Activated naive CD4-positive, alpha-beta T cell treated with anti-CD3 and anti-CD28 coated beads, Interleukin-2, amount 50 U/mL, for 72 hours (primary cell): ENCODE data around the gene FAF1. TPM values are rescaled to one million over a fixed set of nuclear protein-coding genes. Genes with fewer than 3 reads are reported as not detected.
A peak's percentile ranks its signal among the peaks of the same experiment; 100 is the strongest.

Experiments used
- ATAC-seq, 2 donors: fragments of 150-1000 bp; cut with Tn5 transposase; 2 replicates each; pipeline ENCODE4 v1.10.0; 2021; ENCODE audit warnings: mild to moderate bottlenecking in 2 of 2, moderate library complexity in 2 of 2
- DNase-seq, 2 donors: peaks; one replicate each; pipeline ENCODE4 v3.0.0; 2021 to 2022; ENCODE audit warnings: low spot score in 2 of 2
- H3K27ac Mint-ChIP-seq, 2 donors: one replicate each; pipeline ENCODE4 v1.8.0; 2022; ENCODE audit warnings: mild to moderate bottlenecking in 2 of 2, mixed read lengths in 2 of 2
- H3K36me3 Mint-ChIP-seq, 2 donors: one replicate each; pipeline ENCODE4 v1.8.0; 2022; ENCODE audit warnings: mixed read lengths in 2 of 2
- H3K9me3 Mint-ChIP-seq, 2 donors: one replicate each; pipeline ENCODE4 v1.8.0; 2022; ENCODE audit warnings: mixed read lengths in 2 of 2
- total RNA-seq, 2 donors: library from RNA; stranded (reverse); gene quantifications; one replicate each; pipeline ENCODE4 v1.2.3, GENCODE V29; 2022

FAF1 gene
- total RNA-seq, 2 donors from 2014 or later: 58.1 to 101 TPM

DNA sequence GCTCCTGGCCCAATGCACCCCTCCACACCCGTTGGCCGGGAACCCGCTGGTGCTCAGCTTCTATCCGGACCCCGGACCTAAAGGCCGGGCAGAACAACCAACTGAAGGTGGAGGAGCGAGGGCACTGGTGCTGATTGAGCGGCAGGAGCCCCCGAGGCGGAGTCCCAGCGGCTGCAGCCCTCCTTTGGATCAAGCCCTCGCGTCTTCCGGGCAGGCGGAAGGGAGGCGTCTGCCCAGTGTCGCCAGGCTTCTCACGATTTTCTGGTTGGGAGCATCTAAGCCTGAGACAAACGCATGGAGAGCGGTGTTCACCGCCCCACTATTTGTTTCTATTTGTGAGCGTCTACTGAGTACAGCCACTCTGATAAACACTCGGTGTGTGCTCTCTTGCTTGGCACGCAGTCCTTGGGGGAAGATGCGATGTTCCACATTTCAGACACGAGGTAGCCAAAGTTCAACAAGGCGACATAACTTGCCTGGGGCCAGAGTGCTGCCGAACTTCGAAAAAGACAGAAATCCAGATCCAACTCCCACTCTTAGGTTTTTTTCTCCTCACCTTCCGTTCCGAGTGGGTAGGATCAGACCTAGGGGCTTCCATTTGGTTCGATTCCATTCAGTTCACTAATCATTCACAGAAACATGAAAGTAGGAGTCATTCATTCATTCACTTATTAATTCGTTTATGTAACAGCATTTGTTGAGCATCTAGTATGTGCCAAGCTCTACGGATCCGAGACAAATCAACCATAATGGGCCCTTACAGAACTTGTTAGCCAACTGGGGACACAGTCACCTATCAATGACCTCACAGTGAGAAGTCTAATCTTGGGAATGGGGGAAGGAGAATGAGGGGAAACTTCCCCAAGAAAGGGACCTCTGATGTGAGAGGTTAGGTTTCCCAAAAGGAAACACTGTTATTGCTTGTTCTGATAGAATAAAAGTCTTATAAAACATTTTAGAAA is 532.0 kb downstream of the FAF1 start:
- Mint-ChIP-seq H3K9me3 (no peaks in the 10 kb centered on the region), H3K36me3 (peaks cover 5 to 24% of the 10 kb centered on the region in 2 donors), H3K27ac (peak overlapping the region in 1 of 2 donors; percentile 86)
- DNase-seq: peak in 1 of 2 donors; percentile 32
- no peak for ATAC-seq

DNA sequence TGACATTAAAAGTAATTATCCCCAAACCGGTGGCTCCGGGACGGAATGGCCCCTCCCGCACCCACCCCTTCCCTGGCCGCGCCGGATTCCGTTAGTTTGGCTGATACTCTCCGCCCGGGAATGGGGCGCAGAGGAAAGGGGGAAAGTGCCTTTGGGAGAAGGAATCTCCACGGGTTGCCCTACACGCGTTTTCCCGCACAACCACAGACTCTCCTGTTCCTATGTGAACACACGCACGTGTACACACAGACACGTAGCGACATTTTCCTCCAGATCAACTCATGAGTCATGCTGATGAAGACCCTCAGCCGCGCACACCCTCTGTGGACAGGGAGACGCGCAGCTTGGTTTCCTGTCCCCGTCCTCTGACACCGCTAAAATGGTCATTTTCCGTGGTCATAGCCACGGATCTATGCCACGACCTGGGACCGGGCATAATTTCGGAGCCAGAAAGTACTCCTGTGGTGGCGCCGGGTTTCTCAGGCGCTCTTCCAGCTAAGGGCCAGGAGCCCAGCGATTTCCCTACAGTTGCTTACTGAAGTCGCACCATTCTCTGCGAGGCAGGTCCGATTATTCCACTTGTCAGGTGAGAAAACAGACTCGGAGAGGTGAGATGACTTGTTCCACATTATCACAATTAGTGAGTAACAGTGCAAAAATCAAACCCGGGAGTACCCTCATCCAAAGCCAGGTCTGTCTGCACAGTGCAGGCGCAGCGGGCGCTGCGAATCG is 532.8 kb downstream of the FAF1 start:
- peak overlapping the region in 1 of 2 donors; percentile 22 for H3K27ac Mint-ChIP-seq
- peaks cover 5 to 24% of the 10 kb centered on the region in 2 donors for H3K36me3 Mint-ChIP-seq
- H3K9me3 Mint-ChIP-seq: no peaks in the 10 kb centered on the region
- ATAC-seq (no peak), DNase-seq (no peak)

DNA sequence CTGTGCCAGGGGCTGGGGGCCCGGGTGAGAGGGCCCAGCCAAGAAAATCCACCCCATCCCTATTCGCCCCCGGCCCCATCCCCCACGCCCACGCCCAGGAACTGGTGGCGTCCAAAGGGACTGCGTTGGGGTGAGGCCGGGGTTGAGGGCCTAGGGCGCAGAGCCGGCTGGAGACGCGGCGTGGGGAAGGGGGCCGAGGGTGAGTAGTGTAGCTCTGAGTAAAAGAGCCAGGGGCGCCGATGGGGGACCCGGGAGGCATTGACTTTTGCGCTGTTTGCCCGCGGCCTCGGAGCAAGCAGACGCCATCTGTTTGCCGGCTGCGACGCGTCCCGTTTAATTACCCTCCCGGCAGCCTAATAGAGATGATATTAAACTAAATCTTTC is 533.4 kb downstream of the FAF1 start:
- ATAC-seq: no peak
- peak overlapping the region in 1 of 2 donors; percentile 55 for H3K27ac Mint-ChIP-seq
- DNase-seq: no peak
- H3K9me3 Mint-ChIP-seq: no peaks in the 10 kb centered on the region
- H3K36me3 Mint-ChIP-seq: peaks cover 5 to 30% of the 10 kb centered on the region in 2 donors

DNA sequence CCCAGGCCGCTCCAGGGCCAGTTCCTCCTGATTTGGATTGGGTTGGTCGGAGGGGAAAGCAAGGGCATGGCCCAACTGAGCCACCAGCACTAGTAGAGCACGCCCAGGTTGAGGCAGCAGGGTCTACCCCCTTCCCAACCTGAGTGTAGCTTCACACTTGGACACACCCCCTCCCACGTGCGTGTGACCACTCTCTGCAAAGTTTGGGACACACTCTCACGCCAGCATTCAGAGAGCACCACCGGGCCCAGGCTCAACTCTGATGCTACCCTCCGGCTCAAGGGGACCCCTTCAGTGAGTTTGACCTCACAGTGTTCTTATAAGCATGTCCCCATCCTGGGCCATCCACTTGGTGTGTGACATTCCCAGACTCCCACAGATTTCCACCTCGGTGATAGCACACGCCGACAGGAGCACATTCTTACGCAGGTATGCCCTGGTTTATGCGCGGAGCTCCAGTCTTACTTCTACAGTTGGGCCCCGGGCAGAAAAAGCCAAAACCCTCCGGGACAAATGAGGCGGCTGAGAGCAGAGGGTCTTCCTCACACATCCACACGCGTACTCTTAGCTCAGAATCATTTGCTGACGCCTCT is 533.9 kb downstream of the FAF1 start:
- no peak for DNase-seq
- Mint-ChIP-seq H3K27ac (peak overlapping the region in 1 of 2 donors; percentile 55), H3K9me3 (no peaks in the 10 kb centered on the region), H3K36me3 (peaks cover 5 to 32% of the 10 kb centered on the region in 2 donors)
- ATAC-seq: no peak

DNA sequence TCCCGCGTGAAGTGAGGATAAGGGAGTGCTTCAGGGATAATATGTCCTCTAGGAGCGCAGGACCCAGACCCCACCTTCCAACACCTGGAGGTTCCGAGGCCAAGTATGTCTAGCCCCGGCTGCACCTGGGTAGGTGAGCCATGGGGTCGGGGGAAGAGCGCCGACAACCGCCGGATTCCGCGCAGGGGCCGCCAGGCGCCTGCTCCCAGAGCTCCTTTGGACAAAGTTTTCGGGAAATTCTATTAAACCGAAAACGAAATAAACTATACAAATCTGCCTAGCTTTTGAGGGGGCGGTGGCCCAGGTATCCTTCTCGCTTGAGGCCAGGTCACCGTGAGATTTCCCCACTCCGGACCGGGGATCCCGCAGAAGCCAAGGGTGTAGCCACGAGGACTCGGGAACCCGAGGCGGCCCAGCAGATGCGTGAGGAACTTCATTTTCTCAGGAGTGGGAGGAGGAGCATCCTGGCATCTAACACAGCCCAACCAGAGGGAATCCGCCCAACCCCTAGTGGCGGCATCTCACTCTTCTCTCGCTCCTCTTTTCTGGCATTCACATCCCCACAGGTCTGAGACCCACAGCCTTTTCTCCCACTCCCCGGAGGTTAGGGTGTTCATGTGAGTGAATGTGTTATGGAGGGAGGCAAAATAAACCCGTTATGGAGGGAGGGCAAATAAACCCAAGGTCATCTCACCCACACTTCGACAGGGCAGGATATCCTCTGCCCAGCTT is 534.5 kb downstream of the FAF1 start:
- Mint-ChIP-seq H3K27ac (peak overlapping the region in 1 of 2 donors; percentile 14), H3K9me3 (no peaks in the 10 kb centered on the region), H3K36me3 (peaks cover 5 to 27% of the 10 kb centered on the region in 2 donors)
- DNase-seq: no peak
- no peak for ATAC-seq

DNA sequence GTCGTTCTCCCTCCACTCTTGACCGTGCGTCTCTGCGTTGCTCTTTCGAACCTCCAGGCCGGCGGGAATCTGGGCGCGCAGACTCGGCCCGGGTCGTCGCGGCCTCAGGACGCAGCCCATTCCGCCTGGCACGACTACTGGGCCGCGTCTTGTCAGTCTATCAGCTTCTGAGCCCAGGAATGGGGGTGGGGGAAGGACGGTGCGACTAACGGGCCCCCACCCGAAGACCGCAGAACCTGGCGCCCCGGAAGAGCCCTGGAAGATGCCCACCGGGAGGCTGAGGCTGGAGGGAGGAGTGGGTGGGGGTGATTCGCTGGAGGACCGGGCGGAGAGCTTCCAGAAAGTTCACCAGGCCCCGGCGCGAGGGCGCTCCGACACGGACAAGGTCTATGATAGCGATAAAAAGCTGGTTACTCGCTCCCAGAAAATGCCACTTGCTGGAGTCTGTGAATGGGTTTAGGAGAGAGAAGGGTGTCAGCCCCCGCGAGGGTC is 535.1 kb downstream of the FAF1 start:
- peak overlapping the region; percentile 2 to 12 for H3K27ac Mint-ChIP-seq
- DNase-seq (no peak), ATAC-seq (no peak)
- peaks cover 5 to 32% of the 10 kb centered on the region in 2 donors for H3K36me3 Mint-ChIP-seq
- no peaks in the 10 kb centered on the region for H3K9me3 Mint-ChIP-seq

DNA sequence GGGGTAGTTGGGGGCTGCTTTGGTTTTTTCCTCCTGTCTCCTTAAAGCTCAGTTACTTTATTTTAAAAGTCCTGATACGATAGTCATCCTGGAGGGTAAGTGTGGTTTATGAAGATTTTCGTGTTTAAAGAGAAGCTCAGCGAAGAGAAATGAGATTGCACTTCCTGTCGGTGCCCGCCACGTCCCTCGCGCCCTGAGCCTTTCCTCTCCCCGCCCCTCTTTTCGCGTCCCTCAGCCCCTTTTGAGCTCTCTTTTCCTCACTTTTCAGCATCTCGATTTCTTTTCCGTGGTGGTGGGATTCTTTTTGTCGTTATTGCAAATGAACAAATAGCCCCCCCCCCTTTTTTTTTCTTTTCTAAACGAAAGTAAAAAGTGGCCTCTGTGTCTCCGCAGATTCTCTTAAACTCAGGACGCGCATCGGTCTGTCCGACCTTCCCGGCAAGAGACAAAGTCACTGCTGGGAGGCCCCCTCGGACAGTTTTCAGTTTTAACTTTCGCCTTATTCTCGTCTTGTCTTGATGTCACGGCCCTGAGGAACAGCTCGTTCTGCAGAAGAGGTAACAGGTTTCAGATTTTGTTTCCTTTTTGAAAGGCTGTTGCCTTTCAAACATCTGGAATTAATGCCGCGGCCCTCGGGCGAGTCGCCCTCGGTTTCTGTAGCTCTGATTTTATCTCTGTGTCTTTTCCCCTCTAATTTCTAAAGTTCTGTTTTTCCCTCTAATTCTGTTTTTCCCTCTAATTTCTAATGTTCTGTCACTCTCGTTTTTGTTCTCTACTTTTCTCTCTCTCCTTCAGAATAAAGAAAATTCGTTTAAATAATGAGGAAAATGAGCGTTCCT is 535.8 kb downstream of the FAF1 start:
- peak; percentile 37 to 49 for ATAC-seq
- Mint-ChIP-seq H3K9me3 (no peaks in the 10 kb centered on the region), H3K27ac (peak overlapping the region; percentile 2 to 66), H3K36me3 (peaks cover 5 to 36% of the 10 kb centered on the region in 2 donors)
- DNase-seq: peak in 1 of 2 donors; percentile 26

DNA sequence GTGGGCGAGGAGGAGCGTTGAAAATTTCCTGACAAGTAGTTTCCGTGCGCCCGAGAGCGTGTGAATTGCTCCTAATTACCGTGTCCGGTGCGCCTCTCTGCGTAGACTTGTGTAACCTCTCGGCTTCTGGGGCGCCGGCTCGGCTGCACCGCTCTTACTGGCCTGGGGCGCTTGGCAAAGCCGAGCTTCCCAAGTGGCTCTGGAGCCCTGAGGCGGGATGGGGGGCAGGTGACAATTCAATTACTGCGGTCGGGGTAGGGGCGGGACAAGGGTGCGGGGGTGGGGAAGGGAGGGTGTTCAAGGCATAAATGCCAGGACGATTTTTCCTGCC is 536.4 kb downstream of the FAF1 start:
- Mint-ChIP-seq H3K27ac (no peak overlapping the region), H3K36me3 (peaks cover 5 to 36% of the 10 kb centered on the region in 2 donors), H3K9me3 (no peaks in the 10 kb centered on the region)
- DNase-seq: peak in 1 of 2 donors; percentile 45
- ATAC-seq: peak; percentile 34 to 60

DNA sequence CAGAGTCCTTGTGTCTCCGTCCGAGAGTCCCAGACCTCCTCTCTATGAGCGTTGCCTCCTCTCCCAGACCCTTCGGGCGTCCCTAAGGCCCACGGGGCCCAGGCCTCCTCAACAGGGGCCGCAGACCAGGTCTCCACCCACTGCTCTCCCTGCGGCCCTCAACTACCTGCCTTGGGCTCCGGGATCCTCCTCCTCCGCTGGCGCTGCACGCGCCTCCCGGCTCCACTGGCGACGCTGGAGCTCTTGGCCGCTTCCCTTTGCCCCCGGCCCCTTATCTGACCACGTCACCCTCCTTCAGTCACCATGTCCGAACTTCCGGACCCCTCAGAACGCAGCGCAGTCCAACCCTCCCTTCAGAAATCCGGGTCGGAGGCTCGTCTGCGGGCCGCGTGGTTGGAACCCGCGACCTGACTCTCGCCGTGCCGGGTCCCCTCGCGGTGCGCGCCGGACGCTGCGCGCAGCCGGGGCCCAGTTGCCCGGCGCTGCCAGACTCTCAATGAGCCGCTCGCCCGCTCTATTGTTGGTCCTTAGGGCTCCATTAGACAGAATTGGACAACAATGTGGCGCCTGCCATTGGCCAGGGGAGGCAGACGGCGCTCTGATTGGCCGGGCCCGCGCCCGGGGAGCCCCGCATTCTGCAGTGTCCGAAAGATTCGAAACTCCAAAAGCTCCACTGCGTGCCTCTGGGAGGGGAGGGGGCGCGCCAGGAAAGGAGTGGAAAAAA is 537.0 kb downstream of the FAF1 start, which contains the start of gene DMRTA2:
TSS of gene DMRTA2 (minus strand) at position 498 of the 724 bp plus-strand sequence. CDS start 1,907 bp downstream, outside the sequence.
- DNase-seq (peak in 1 of 2 donors; percentile 30), ATAC-seq (peak; percentile 9 to 17)
- Mint-ChIP-seq H3K36me3 (peaks cover 5 to 32% of the 10 kb centered on the region in 2 donors), H3K9me3 (no peaks in the 10 kb centered on the region), H3K27ac (peak within 1 kb of the TSS in 1 of 2 donors; percentile 66)

DNA sequence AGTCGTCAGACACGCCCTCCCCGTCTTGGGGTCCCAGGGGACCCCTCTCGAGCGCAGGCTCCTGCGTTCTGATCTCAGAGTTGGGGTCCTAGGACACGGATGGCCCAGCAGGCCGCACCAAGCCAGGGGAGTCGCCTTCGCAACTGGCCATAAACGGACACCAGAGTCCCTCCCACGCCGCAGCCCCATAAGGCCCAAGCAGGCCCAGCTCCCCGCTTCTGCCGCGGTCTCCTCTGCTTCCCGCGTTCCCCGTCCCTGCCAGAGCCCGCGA is 537.5 kb downstream of the FAF1 start:
- DNase-seq (no peak), ATAC-seq (no peak)
- Mint-ChIP-seq H3K9me3 (no peaks in the 10 kb centered on the region), H3K27ac (no peak overlapping the region), H3K36me3 (peaks cover 5 to 28% of the 10 kb centered on the region in 2 donors)

DNA sequence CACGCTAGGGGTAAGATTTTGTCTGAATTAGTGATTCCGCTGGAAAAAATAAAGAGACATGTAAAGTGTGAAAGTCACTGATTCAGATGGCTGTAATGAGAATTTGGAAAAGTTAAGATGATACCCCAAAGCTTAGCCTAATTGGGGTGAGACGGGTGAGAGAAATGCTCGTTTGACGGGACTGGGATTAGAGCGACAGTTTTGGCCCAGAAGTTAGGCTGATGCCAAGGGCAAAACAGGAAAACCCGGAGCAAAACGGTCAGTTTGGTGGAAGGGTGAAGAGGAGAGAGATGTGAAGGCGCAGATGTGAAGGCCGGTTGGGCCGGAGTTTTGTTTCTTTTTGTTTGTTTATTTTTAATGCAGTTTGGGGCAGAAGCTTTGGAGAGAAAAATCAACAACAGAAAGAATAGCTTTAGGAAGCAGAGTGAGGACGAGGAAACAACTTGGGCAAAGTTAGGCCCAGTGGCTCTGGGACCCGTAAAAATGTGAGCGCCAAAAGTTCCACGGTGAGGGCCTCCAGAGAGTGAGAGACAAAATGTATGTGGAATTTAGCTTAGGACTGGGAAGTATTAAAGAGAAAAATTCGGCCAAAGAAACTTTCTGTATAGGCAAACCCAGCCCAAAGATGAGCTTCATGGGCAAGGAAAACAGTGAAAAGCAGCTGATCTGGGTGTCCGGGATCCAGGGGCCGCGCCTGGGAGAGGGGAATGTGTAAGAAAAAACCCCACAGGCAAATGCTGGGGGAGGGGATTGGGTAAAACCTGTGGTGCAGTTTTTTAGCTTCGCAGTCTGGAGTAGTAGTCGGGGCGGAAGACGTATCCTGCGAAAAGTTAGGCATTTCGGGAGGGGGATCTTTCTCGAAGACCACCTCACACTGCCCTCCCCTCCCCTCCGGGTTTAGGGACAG is 538.0 kb downstream of the FAF1 start:
- H3K27ac Mint-ChIP-seq: peak overlapping the region in 1 of 2 donors; percentile 53

DNA sequence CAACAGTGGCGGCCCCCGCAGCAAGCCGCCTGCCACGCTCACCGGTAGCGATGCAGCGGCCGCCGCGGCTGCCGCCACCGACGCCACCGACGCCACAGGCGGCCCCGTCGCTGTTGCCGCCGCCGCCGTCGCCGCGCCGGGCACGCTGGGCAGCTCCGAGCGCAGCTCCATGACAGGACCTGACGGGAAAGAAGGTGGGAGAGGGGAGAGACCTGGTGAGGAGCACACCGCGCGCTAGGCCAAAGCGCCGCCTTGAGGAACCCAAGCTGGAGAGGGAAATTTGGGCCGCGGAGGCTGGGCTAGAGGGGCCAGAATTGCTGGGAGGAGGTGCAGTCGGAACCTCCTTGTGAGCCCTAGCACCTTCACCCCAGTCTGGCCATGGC is 538.7 kb downstream of the FAF1 start:
- Mint-ChIP-seq H3K27ac (no peak overlapping the region), H3K36me3 (peaks cover 5 to 33% of the 10 kb centered on the region in 2 donors), H3K9me3 (no peaks in the 10 kb centered on the region)
- no peak for ATAC-seq
- DNase-seq: no peak

More for the DNA sequence above, 538.0 kb downstream of the FAF1 start:
- DNase-seq: no peak
- Mint-ChIP-seq H3K36me3 (peaks cover 5 to 28% of the 10 kb centered on the region in 2 donors), H3K9me3 (no peaks in the 10 kb centered on the region)
- ATAC-seq: no peak

DNA sequence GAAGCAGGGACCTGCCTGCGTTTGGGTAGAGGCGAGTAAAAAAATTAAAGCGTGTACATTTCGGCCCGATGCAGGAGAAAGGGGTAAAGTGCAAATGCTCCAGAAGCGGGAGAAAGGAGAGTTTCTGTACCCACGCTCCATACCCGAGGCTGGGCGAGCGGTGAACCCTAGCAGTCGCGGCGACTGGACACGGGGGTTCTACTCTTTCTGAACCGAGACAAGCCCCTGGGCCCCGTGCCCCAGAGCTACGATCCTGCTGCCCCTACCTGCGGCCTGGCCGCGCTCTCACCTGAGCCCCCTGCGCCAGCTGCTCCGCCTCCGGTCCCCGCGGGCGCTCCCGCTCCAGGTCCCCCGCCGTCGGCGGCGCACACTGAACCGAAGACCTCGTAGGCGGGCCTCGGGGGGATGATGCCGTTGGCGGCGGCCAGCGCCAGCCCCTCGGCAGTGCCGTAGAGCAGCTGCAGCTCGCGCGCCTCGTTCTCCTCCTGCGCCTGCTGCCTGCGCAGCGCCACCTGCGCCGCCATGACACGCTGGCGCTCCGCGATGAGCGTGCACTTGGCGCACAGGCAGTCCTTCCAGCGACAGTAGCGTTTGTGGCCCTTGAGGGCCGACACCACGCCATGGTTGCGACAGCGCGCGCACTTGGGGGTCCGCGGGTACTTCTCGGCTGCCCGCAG is 539.2 kb downstream of the FAF1 start:
- DNase-seq: peak in 1 of 2 donors; percentile 40
- H3K36me3 Mint-ChIP-seq: peaks cover 5 to 33% of the 10 kb centered on the region in 2 donors
- H3K27ac Mint-ChIP-seq: peak overlapping the region in 1 of 2 donors; percentile 33
- ATAC-seq: peak in 1 of 2 donors; percentile 42
- H3K9me3 Mint-ChIP-seq: no peaks in the 10 kb centered on the region
